Ramos (cell line): ENCODE data around the gene TENT4A.
"Not testable (repeated sequence)": the region's sequence is repeated elsewhere in the genome, so short reads cannot be mapped to it uniquely, and the experiment has no call there.

ENCODE experiments used
- in situ Hi-C: fragments of 300-500 bp; cut with MboI; formaldehyde crosslinking; loops from one replicate; pipeline ENCODE4 v1.14.3; 2022; ENCODE audit warnings: low sequenced_read_pairs; ENCODE audit not compliant: unreplicated experiment

The TENT4A gene

GRCh38 chr5:6762697-6763096, 49.5 kb downstream of the TENT4A start:
- in situ Hi-C loops: no loop called here

GRCh38 chr5:6763191-6763590, 50.0 kb downstream of the TENT4A start:
- in situ Hi-C loops: no loop called here

GRCh38 chr5:6765612-6766525, 52.6 kb downstream of the TENT4A start:
- in situ Hi-C loops: no loop called here

- in situ Hi-C loops: no loop called here
Observed at GRCh38 chr5:6766604-6767093, 53.4 kb downstream of the TENT4A start.

- in situ Hi-C loops: no loop called here
Observed at GRCh38 chr5:6767481-6768063, 54.3 kb downstream of the TENT4A start.

GRCh38 chr5:6768590-6769230, 55.5 kb downstream of the TENT4A start:
- in situ Hi-C loops: no loop called here

GRCh38 chr5:6770826-6771607, 57.8 kb downstream of the TENT4A start:
- in situ Hi-C loops: no loop called here

GRCh38 chr5:6772886-6773285, 59.7 kb downstream of the TENT4A start:
- in situ Hi-C loops: no loop called here

- in situ Hi-C loops: no loop called here
Observed at GRCh38 chr5:6773342-6774035, 60.3 kb downstream of the TENT4A start.

- in situ Hi-C loops: not testable (repeated sequence)
Observed at GRCh38 chr5:6774207-6774606, 61.0 kb downstream of the TENT4A start.

GRCh38 chr5:6774721-6775204, 61.5 kb downstream of the TENT4A start:
- in situ Hi-C loops: loop anchor here (25.0 kb wide), 1 partner anchor 1287 kb away; no protein-coding TSS in a partner anchor

GRCh38 chr5:6775571-6775970, 62.3 kb downstream of the TENT4A start:
- in situ Hi-C loops: loop anchor here (25.0 kb wide), 1 partner anchor 1288 kb away; no protein-coding TSS in a partner anchor

- in situ Hi-C loops: loop anchor here (25.0 kb wide), 1 partner anchor 1294 kb away; no protein-coding TSS in a partner anchor
Observed at GRCh38 chr5:6780802-6781391, 67.7 kb downstream of the TENT4A start.

- in situ Hi-C loops: loop anchor here (25.0 kb wide), 1 partner anchor 1294 kb away; no protein-coding TSS in a partner anchor
Observed at GRCh38 chr5:6781716-6782115, 68.5 kb downstream of the TENT4A start.

- in situ Hi-C loops: loop anchor here (25.0 kb wide), 1 partner anchor 1296 kb away; no protein-coding TSS in a partner anchor
Observed at GRCh38 chr5:6783787-6784186, 70.6 kb downstream of the TENT4A start.

GRCh38 chr5:6784481-6784880, 71.2 kb downstream of the TENT4A start:
- in situ Hi-C loops: loop anchor here (25.0 kb wide), 1 partner anchor 1297 kb away; no protein-coding TSS in a partner anchor

GRCh38 chr5:6785161-6785860, 72.1 kb downstream of the TENT4A start:
- in situ Hi-C loops: loop anchor here (25.0 kb wide), 1 partner anchor 1298 kb away; no protein-coding TSS in a partner anchor

- in situ Hi-C loops: loop anchor here (25.0 kb wide), 1 partner anchor 1299 kb away; no protein-coding TSS in a partner anchor
Observed at GRCh38 chr5:6785861-6786180, 72.6 kb downstream of the TENT4A start.
